Left lung (tissue), 10 donors: ENCODE measurements around the gene ZNF536. TPM values are rescaled to one million over a fixed set of nuclear protein-coding genes. Genes with fewer than 3 reads are reported as not detected.

ENCODE experiments used
- ATAC-seq: fragments of 200-7000 bp; cut with Tn5 transposase; one replicate; pipeline ENCODE4 v1.9.1; 2020; ENCODE audit warnings: moderate library complexity
- DNase-seq, 4 donors: peaks; one replicate each; pipeline ENCODE4 v3.0.0-alpha.2; 2013 to 2020
- H3K27ac ChIP-seq, 2 donors: fragments of 200-600 bp; sonication (generic) in 1 of 2; one replicate each; pipeline versions ENCODE4 v1.5.0 to v1.8.0; 2020 to 2021
- H3K27me3 ChIP-seq, 2 donors: fragments of 200-600 bp; sonication (generic) in 1 of 2; one replicate each; pipeline versions ENCODE4 v1.5.0 to v1.8.0; 2020 to 2021
- H3K36me3 ChIP-seq, 2 donors: fragments of 200-600 bp; sonication (generic) in 1 of 2; one replicate each; pipeline versions ENCODE4 v1.5.0 to v1.8.0; 2020 to 2021
- H3K4me1 ChIP-seq, 2 donors: fragments of 200-600 bp; one replicate each; pipeline ENCODE4 v1.8.0; 2021
- H3K4me3 ChIP-seq, 2 donors: fragments of 200-600 bp; sonication (generic) in 1 of 2; one replicate each; pipeline versions ENCODE4 v1.5.0 to v1.8.0; 2020 to 2021; ENCODE audit warnings: mild to moderate bottlenecking in 1 of 2
- H3K9me3 ChIP-seq, 2 donors: fragments of 200-600 bp; sonication (generic) in 1 of 2; one replicate each; pipeline versions ENCODE4 v1.5.0 to v1.8.0; 2020 to 2021
- intact Hi-C, 2 donors: fragments of 100-400 bp; cut with DNase I; formaldehyde crosslinking; loops; one replicate each; pipeline versions ENCODE4 v1.11.2 to v1.14.2; 2022
- polyA plus RNA-seq, 6 donors: library from polyadenylated mRNA; unstranded; fragments of 120-200 nt; gene quantifications; one replicate each; pipeline ENCODE4 v1.2.1, GENCODE V29; 2013; ENCODE audit not compliant: insufficient read length in 6 of 6
- total RNA-seq, 2 donors: library from RNA; stranded (reverse); fragmentation: NEBNext Ultra II Directional; extraction: Animal tissue kit (Norgen Biotek cat#: 25700); gene quantifications; one replicate each; pipeline ENCODE4 v1.2.1, GENCODE V29; 2021
- TF ChIP-seq, protein P1 (sequence below), 2 donors: fragments of 200-600 bp; sonication (generic) in 1 of 2; IDR thresholded peaks; one replicate each; pipeline versions ENCODE4 v1.5.0 to v1.8.0; 2021; ENCODE audit warnings: antibody characterized with exemption in 2 of 2
- donor health status: DM: no; HTN: yes; CAD: no.
- donor health status: DM: no; HTN: no; CAD: no.

ZNF536 gene
- total and polyA plus RNA-seq, 8 donors: 0.50 to 6.5 (median 3.6) TPM

DNA sequence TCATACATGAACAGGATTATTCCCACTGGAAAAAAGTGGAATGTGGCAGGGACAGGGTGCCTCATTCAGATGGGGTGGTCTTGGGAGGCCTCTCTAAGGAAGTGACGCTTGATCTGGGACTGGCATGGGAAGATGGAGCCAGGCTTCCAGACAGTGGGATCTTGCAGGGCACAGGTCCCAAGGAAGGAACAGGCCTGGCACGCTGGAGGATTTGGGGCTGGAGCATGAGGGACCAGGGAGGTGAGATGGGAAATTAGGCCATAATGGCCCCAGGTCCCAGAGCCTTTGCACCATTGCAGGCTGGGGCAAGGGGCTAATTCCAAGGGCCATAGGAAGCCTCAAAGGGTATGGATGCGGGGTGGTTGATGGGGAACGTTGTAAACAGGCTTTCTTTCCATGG, 9.2 kb downstream of the ZNF536 start:
- Histone ChIP-seq H3K27me3 (peaks cover 0 to 20% of the 10 kb centered on the region in 2 donors), H3K4me1 (no peaks in the 10 kb centered on the region), H3K36me3 (no peaks in the 10 kb centered on the region), H3K27ac (no peak overlapping the region), H3K4me3 (no peak overlapping the region), H3K9me3 (no peaks in the 10 kb centered on the region)
- intact Hi-C loops: no loop called here
- TF ChIP-seq, protein P1, sequence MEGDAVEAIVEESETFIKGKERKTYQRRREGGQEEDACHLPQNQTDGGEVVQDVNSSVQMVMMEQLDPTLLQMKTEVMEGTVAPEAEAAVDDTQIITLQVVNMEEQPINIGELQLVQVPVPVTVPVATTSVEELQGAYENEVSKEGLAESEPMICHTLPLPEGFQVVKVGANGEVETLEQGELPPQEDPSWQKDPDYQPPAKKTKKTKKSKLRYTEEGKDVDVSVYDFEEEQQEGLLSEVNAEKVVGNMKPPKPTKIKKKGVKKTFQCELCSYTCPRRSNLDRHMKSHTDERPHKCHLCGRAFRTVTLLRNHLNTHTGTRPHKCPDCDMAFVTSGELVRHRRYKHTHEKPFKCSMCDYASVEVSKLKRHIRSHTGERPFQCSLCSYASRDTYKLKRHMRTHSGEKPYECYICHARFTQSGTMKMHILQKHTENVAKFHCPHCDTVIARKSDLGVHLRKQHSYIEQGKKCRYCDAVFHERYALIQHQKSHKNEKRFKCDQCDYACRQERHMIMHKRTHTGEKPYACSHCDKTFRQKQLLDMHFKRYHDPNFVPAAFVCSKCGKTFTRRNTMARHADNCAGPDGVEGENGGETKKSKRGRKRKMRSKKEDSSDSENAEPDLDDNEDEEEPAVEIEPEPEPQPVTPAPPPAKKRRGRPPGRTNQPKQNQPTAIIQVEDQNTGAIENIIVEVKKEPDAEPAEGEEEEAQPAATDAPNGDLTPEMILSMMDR (IDR thresholded peaks at IDR 0.05): no peak
- no peak for ATAC-seq
- DNase-seq: no peak

DNA sequence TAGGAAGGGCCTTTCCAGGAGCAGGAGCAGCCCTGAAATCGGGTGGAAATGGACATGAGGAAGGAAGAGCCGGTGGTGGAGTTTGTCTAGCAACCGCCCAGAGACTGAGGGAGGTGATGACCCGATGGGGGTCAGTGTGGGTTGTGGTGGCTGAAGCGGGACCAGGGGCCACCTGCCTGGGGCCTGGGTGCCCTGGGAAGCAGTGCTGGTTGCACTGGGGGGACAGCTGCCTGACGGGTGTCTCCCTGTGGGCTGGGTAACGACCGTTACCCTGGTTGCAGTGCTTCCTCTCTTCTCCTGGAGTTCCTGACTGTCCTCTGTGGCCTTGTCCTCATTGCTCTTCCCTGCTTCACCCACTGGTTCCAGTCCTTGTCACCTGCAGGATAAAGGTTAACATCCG, 13.0 kb downstream of the ZNF536 start:
- H3K27me3 ChIP-seq: peaks cover 0 to 6% of the 10 kb centered on the region in 2 donors
- DNase-seq: no peak
- H3K4me3 ChIP-seq: no peak overlapping the region
- no peaks in the 10 kb centered on the region for H3K36me3 ChIP-seq
- intact Hi-C loops: no loop called here
- no peak overlapping the region for H3K27ac ChIP-seq
- ATAC-seq: no peak
- H3K9me3 ChIP-seq: no peaks in the 10 kb centered on the region
- TF ChIP-seq, protein P1 (IDR thresholded peaks at IDR 0.05): no peak
- no peaks in the 10 kb centered on the region for H3K4me1 ChIP-seq

DNA sequence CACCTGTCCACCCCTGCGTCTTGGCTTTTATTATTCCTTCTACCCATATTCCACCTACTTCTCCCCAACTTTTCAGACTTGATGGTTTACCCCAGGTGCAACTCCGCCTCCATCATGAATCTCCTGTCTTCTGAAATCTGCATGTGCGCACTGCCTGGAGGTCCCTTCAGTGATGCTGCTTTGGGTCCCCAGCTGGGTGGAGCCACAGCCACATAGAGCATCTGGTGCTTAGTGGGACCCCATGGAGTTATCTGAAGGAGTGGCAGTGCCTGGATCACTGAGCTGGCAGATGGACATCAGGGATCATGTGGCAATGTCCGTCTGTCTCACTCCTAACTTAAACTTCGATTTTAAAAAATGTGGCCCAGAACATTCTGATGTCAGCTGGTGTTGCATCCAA, 13.5 kb downstream of the ZNF536 start:
- TF ChIP-seq, protein P1 (IDR thresholded peaks at IDR 0.05): no peak
- intact Hi-C loops: no loop called here
- Histone ChIP-seq H3K4me1 (no peaks in the 10 kb centered on the region), H3K27me3 (peaks cover 0 to 6% of the 10 kb centered on the region in 2 donors), H3K36me3 (no peaks in the 10 kb centered on the region), H3K9me3 (no peaks in the 10 kb centered on the region), H3K4me3 (no peak overlapping the region), H3K27ac (no peak overlapping the region)
- ATAC-seq (no peak), DNase-seq (no peak)

DNA sequence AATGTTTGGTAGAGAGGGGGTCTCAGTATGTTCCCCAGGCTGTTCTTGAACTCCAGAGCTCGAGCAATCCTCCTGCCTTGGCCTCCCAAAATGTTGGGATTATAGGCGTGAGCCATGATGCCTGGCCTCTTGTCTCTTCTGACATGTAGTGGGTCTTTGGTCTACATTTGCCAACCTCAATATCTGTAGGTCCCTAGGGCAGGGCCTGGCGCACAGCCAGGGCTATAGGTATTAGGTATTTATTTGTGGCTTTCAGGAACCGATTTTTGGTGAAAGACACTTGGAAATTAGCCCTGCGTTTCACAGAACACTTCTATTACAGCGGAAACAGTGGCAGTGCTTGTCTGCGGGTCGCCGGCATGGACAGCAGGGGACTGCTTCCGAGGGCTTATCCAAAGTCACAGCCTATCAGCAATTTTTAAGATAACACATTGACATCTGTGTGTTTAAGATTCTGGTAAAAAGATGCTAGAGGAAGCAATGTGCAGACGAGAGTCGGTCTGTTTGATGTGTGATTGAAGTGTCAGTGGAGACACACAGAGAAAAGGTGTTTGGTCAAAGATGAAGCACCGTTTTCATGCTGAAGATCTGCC, 14.5 kb downstream of the ZNF536 start:
- intact Hi-C loops: no loop called here
- DNase-seq (no peak), ATAC-seq (no peak)
- no peak overlapping the region for H3K4me3 ChIP-seq
- no peaks in the 10 kb centered on the region for H3K36me3 ChIP-seq
- TF ChIP-seq, protein P1 (IDR thresholded peaks at IDR 0.05): no peak
- no peak overlapping the region for H3K27ac ChIP-seq
- no peaks in the 10 kb centered on the region for H3K4me1 ChIP-seq
- no peaks in the 10 kb centered on the region for H3K9me3 ChIP-seq
- peaks cover 0 to 13% of the 10 kb centered on the region in 2 donors for H3K27me3 ChIP-seq

DNA sequence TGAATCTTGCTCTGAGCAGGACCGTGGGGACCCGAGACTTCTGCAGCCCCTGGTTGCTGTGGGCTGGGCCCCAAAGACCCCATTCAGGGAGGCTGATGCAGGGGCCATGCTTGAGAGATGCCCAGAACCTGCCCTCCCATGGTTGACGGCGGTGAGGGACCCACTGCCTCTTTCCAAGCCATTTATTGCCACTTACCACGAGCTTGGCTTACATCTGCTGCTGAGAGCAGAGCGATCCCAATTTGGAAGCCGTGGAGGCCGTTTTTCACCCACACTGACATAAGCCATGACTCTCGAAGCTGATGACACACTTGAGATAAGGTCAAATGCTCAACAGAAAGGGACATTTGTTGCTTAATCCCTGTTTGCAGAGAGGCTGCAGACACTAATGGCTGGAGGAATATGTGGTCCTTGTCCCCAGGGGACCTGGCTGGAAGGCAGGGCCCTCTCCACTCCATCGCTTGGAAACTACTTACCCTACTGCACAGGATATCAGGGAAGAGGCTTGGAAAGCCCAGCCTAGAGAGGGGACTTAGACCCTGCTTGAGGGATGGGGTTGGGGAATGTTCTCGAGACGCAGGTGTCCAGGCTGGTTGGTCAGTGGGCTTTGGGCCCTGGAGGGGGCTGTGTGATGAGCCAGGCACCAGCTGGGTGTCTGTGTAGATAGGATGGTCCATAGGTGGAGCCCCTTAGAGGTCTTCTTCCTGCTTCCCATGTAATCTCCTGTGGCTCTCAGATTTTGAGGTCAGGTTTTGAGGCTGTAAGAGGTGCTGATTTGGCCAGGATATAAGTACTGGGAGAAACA, 15.3 kb downstream of the ZNF536 start:
- intact Hi-C loops: no loop called here
- no peak for DNase-seq
- TF ChIP-seq, protein P1 (IDR thresholded peaks at IDR 0.05): no peak

More for the DNA sequence above, 15.3 kb downstream of the ZNF536 start:
- Histone ChIP-seq H3K27ac (no peak overlapping the region), H3K4me1 (no peaks in the 10 kb centered on the region), H3K36me3 (no peaks in the 10 kb centered on the region), H3K4me3 (no peak overlapping the region), H3K9me3 (no peaks in the 10 kb centered on the region), H3K27me3 (peaks cover 0 to 20% of the 10 kb centered on the region in 2 donors)
- ATAC-seq: no peak
